ENCODE results near the gene MYOF.

DNA sequence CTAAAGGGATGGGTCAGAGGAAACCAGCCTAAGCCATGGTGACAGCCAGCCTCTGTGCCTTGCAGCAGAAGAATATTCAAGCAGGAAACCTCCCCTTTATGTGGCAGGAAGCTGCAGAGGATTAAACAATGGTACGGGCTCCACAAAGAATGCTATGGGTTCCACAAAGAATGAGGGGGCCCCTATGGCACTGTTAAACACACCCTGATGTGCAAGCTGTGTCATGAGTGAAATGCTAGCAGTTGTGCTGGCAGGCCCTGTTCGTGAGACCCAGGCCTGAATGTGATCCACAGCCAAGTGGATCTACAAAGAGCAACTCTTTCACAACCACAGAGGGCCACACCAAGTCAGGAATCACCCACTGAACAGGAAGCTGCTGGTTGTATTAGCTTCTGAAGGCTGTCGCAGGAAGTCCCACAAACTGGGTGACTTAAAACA is 68.9 kb downstream of the MYOF start:
- TF ChIP-seq, protein P1, sequence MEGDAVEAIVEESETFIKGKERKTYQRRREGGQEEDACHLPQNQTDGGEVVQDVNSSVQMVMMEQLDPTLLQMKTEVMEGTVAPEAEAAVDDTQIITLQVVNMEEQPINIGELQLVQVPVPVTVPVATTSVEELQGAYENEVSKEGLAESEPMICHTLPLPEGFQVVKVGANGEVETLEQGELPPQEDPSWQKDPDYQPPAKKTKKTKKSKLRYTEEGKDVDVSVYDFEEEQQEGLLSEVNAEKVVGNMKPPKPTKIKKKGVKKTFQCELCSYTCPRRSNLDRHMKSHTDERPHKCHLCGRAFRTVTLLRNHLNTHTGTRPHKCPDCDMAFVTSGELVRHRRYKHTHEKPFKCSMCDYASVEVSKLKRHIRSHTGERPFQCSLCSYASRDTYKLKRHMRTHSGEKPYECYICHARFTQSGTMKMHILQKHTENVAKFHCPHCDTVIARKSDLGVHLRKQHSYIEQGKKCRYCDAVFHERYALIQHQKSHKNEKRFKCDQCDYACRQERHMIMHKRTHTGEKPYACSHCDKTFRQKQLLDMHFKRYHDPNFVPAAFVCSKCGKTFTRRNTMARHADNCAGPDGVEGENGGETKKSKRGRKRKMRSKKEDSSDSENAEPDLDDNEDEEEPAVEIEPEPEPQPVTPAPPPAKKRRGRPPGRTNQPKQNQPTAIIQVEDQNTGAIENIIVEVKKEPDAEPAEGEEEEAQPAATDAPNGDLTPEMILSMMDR (IDR thresholded peaks at IDR 0.05) = no peak
- TF ChIP-seq POLR2A (IDR thresholded peaks at IDR 0.05) = no peak
